ENCODE measurements around the gene AZU1.

- TF ChIP-seq CTCF (conservative IDR thresholded peaks at IDR 0.05; ENCODE audit: low read length) (no peak), EZH2phosphoT487 (IDR thresholded peaks at IDR 0.05; ENCODE audit: borderline replicate concordance) (no peak)
Observed at GRCh38 chr19:873084-873483, 45.4 kb downstream of the AZU1 start.

Measured in Loucy (cell line).